Memory B cell (primary cell): ENCODE results near the gene AP3D1.

ENCODE experiments used
- ATAC-seq: fragments of 150-1000 bp; cut with Tn5 transposase; 2 replicates; pipeline ENCODE4 v1.10.0; 2021; ENCODE audit warnings: low read depth, mild to moderate bottlenecking, moderate library complexity
- DNase-seq, 2 donors: peaks; one replicate each; pipeline ENCODE4 v3.0.0; 2022; ENCODE audit warnings: low spot score in 2 of 2
- H3K27ac Mint-ChIP-seq: one replicate; pipeline ENCODE4 v1.8.0; 2022; ENCODE audit warnings: mild to moderate bottlenecking, moderate library complexity, mixed read lengths
- H3K27me3 Mint-ChIP-seq: one replicate; pipeline ENCODE4 v1.8.0; 2022; ENCODE audit warnings: mixed read lengths
- H3K36me3 Mint-ChIP-seq: one replicate; pipeline ENCODE4 v1.8.0; 2022; ENCODE audit warnings: mild to moderate bottlenecking, mixed read lengths
- H3K4me1 Mint-ChIP-seq: one replicate; pipeline ENCODE4 v1.8.0; 2022; ENCODE audit warnings: mixed read lengths
- H3K4me3 Mint-ChIP-seq: one replicate; pipeline ENCODE4 v1.8.0; 2022; ENCODE audit warnings: mild to moderate bottlenecking, moderate library complexity, mixed read lengths
- H3K9me3 Mint-ChIP-seq: one replicate; pipeline ENCODE4 v1.8.0; 2022; ENCODE audit warnings: mixed read lengths

Gene AP3D1

DNA sequence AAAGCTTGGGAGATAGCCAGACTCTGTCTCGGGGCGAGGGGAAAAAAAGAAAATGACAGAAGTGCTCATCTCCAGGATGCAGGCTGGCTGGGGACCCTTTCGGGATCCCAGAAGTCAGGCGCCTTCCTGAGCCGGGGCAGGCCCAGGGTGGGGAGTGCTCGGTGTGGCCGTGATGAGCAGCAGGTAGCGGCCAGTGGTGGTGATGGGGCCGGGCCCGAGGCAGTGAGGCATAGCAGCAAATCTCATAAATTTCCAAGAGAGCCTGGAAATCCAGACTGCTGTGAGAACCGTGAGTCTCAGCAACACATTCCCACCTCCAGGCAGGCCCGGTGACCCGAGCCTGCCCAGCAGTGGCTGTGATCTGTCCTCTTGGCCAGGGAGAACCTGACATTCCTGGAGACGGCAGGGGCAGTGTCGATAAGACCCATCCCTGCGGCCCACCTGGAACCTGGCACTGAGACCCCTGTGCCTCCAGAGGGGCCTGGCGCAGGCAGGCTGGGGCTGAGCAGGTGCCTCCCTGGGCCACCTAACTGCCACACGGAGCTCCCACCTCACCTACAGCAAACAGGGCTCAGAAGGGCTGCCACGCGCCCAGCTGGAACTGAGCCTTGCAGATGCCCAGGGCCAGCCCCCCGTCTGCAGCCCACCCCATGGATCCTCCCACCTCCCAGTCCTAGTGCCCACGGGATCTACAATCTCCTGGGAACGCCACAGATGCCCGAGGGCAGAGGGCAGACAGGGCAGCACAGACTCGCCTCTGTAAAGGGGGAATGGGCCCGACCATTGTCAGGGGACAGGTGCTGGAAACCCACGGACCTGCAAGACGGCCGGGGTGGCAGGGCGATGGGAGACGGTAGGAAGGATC lies 31.2 kb downstream of the AP3D1 start:
- Mint-ChIP-seq H3K27ac (no peak overlapping the region), H3K36me3 (peaks cover 14% of the 10 kb centered on the region)
- no peak for ATAC-seq

DNA sequence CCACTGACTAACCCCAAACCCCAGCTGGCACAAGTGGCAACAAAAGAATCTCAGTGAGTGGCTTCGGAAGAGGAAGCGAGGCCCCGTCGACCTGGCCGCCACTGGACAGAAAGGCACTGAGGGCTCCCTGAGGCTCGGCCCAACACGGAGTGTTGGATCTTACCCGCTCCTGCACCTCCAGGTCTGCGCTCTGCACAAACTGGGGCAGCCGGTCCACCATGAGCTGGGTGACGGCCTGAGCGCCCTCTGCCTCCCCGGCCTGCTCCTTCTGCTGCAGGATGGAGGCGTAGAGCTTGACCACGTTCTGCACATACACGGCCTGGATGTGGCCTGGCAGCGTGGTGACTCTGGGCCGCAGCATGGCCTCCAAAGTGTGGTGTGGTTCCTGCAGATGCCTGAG lies 32.9 kb downstream of the AP3D1 start:
- H3K27ac Mint-ChIP-seq: no peak overlapping the region
- H3K9me3 Mint-ChIP-seq: no peaks in the 10 kb centered on the region
- H3K36me3 Mint-ChIP-seq: peaks cover 25% of the 10 kb centered on the region
- no peaks in the 10 kb centered on the region for H3K27me3 Mint-ChIP-seq
- H3K4me3 Mint-ChIP-seq: no peak overlapping the region
- peaks cover 5% of the 10 kb centered on the region for H3K4me1 Mint-ChIP-seq
- ATAC-seq (no peak), DNase-seq (no peak)

More for the DNA sequence above, 31.2 kb downstream of the AP3D1 start:
- Mint-ChIP-seq H3K9me3 (no peaks in the 10 kb centered on the region), H3K4me1 (peaks cover 2% of the 10 kb centered on the region), H3K4me3 (no peak overlapping the region), H3K27me3 (no peaks in the 10 kb centered on the region)
- DNase-seq: no peak

DNA sequence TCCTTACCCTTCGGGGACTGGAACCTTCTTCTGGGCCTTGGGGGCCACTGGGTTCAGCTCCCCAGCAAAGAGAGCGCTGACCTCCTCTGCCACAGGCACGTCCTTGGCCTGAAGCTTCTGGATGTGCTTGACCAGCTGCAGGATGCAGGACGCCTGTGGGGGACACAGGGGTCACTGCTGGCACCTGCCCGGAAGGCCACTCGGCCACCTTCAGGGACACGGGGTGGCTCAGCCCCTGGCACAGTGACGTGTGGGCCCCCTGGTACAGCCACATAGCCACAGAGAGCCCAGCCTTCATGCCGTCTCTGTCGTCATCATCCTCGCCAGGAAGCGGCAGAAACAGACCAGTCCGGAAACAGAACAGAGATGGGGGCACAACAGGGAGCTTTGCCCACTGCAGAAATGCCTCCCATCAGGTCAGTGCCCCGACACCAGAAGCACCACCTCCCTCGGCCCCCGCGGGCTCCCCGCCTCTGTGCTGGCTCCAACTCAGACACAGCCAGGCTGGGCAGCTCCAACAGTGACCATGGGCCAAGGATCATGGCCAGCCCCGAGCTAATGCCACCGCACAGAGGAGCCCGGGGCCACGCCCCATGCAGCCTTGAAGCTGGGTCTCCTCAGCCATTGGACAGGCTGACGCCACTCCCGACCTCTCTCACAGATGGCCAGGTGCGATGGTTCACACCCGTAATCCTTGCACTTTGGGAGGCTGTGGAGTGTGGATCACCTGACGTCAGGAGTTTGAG lies 34.0 kb downstream of the AP3D1 start:
- Mint-ChIP-seq H3K4me1 (peaks cover 5% of the 10 kb centered on the region), H3K27ac (no peak overlapping the region), H3K9me3 (no peaks in the 10 kb centered on the region), H3K27me3 (no peaks in the 10 kb centered on the region), H3K36me3 (peaks cover 26% of the 10 kb centered on the region), H3K4me3 (no peak overlapping the region)
- no peak for ATAC-seq
- DNase-seq: no peak

DNA sequence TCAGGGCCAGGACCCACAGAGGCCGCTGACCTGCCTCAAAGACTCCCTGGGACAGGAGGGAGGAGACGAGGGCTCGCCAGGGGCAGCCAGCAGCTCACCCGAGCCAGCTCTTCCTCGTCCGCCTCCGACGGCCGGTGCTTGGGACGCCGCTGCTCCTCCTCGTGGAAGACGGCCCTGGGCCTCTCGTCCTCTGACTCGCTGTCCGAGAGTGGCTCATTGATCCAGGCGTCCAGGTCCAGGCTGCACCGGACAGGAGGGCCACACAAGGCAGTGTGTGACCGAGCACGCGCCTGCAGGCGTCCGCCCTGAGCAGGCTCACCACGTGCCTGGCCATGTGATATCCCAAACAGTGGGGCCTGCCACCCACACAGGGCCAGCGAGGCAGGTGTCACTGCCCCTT lies 34.9 kb downstream of the AP3D1 start:
- no peak overlapping the region for H3K4me3 Mint-ChIP-seq
- no peaks in the 10 kb centered on the region for H3K27me3 Mint-ChIP-seq
- H3K9me3 Mint-ChIP-seq: no peaks in the 10 kb centered on the region
- H3K27ac Mint-ChIP-seq: no peak overlapping the region
- DNase-seq (no peak), ATAC-seq (no peak)
- H3K36me3 Mint-ChIP-seq: peaks cover 27% of the 10 kb centered on the region
- peaks cover 7% of the 10 kb centered on the region for H3K4me1 Mint-ChIP-seq

DNA sequence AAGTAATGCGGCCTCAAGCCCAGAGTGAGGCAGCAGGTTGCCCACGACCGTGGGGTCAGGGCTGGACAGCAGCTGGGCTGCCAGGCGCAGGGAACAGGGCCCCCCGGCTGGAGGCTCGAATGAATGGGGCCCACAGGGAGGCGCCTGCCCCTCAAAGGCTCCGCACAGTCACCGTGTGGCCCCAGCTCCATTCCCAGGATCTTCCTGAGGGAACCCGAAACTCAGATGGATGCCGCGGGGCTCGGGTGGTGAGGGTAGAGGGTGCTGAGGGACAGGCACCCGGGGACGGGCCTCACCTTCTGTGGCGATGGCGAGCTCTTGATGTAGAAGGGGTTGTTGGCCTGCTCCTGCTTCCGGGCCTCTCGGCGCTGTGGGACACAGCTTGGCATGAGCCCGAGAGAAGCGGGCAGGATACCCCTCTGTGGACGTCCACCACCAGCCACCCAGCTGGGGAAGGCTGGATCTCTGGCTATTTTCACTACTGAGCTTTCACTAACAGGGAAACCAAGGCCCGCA lies 35.4 kb downstream of the AP3D1 start:
- H3K27me3 Mint-ChIP-seq: no peaks in the 10 kb centered on the region
- H3K4me1 Mint-ChIP-seq: peaks cover 7% of the 10 kb centered on the region
- ATAC-seq: no peak
- H3K4me3 Mint-ChIP-seq: no peak overlapping the region
- DNase-seq: no peak
- peaks cover 25% of the 10 kb centered on the region for H3K36me3 Mint-ChIP-seq
- no peaks in the 10 kb centered on the region for H3K9me3 Mint-ChIP-seq
- H3K27ac Mint-ChIP-seq: no peak overlapping the region

DNA sequence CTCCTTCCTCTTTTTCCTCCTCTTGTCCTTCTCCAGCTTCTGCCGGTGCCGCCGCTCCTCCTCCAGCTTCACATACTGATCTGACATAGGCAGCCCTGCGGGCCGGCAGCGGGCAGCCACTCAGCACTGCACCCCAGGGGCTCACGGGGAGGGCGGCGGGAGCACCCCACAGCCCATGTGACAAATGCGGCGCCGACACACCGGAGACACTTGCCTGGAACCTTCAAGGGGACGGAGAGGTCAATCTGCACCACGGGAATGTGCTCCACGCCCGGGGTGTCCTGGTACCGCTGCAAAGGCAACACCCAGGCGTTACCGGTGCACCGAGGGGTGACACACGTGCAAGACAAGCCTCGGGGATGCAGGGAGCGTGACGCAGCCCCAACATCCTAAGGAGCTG lies 36.0 kb downstream of the AP3D1 start:
- Mint-ChIP-seq H3K9me3 (no peaks in the 10 kb centered on the region), H3K36me3 (peaks cover 23% of the 10 kb centered on the region)

DNA sequence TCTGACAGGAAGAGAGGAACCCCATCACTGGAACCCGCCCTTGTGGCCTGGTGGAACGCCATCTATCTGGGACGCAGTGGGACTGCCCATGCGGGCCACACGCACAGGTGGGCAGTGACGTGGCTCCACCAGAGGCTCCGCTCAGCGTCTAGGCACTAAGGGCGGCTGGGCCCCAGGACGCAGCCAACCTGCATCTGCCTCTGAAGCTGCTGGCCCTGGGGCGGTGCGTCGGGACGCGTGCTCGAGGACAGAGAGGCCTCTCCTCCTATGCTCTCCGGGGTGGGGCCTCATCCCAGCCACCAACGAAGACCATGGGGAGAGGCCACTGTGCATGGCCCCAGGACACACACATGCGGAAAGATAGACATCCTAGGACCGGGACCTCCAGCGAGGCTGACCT lies 36.5 kb downstream of the AP3D1 start:
- Mint-ChIP-seq H3K4me1 (peaks cover 7% of the 10 kb centered on the region), H3K27me3 (no peaks in the 10 kb centered on the region), H3K36me3 (peaks cover 23% of the 10 kb centered on the region), H3K9me3 (no peaks in the 10 kb centered on the region), H3K4me3 (no peak overlapping the region), H3K27ac (no peak overlapping the region)
- ATAC-seq (no peak), DNase-seq (no peak)

More for the DNA sequence above, 36.0 kb downstream of the AP3D1 start:
- ATAC-seq: no peak
- Mint-ChIP-seq H3K27me3 (no peaks in the 10 kb centered on the region), H3K4me3 (no peak overlapping the region), H3K27ac (no peak overlapping the region), H3K4me1 (peaks cover 7% of the 10 kb centered on the region)
- no peak for DNase-seq

DNA sequence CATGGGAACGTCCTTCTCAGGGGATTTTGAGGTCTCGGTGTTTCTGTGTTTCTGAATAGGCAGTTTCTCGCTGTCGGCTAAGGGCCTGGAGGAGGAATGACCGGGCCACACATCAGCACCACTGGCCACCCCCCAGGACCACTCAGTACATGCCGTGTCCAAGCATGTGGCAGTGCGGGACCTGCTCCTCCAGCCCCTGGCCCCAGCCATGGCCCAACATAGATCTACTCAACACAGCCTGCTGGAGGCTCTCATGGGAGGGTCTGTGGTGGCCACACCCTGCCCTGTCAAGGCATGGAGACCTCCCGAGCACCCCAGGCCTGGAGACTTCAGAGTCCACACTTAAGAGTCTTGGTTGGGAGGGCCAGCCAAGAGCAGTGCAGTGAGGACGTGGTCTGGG lies 37.1 kb downstream of the AP3D1 start:
- H3K27ac Mint-ChIP-seq: peak overlapping the region; percentile 33

DNA sequence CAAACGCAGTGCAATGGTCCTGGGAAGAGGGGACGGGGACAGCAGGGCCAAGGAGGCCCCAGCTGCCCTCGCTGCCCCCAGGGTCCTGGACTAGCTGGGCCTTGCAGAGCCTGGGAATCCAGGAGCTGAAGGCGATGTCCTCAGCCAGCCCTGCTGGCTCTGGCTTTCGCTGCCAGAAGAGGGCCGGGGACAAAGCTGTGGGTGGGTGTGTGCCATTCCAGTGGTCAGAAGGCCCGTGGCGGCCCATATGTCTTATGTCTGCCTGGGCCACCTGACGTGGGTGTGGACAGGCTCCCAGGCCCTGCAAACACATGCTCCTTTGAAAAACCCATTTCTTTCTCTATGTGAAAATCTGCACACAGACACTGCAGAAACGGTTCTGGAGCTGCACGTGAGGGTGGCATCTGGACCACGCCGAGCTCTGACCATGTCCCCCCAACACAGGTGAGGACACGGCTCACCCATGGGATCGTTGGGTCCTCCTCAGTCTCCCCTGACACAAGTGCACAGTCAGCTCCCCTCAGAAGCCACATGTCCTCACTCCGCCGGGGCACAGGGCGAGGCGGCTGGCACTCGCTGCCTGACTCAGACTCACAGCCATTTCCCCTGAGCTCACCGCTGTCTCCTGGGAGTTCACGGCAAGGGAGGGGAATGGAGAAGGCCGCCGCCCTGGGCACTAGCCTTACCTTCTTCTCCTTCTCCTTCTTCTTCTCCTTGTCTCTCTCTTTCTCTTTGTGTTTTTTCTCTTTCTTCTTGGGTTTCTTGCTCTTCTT lies 37.7 kb downstream of the AP3D1 start:
- Mint-ChIP-seq H3K36me3 (peaks cover 22% of the 10 kb centered on the region), H3K4me3 (peak overlapping the region; percentile 0), H3K27me3 (no peaks in the 10 kb centered on the region), H3K9me3 (no peaks in the 10 kb centered on the region), H3K4me1 (peaks cover 7% of the 10 kb centered on the region), H3K27ac (peak overlapping the region; percentile 33)
- no peak for DNase-seq
- peak; percentile 53 for ATAC-seq

More for the DNA sequence above, 37.1 kb downstream of the AP3D1 start:
- H3K4me1 Mint-ChIP-seq: peaks cover 7% of the 10 kb centered on the region
- ATAC-seq: no peak
- H3K9me3 Mint-ChIP-seq: no peaks in the 10 kb centered on the region
- peaks cover 23% of the 10 kb centered on the region for H3K36me3 Mint-ChIP-seq
- no peak for DNase-seq
- no peaks in the 10 kb centered on the region for H3K27me3 Mint-ChIP-seq
- H3K4me3 Mint-ChIP-seq: peak overlapping the region; percentile 0

DNA sequence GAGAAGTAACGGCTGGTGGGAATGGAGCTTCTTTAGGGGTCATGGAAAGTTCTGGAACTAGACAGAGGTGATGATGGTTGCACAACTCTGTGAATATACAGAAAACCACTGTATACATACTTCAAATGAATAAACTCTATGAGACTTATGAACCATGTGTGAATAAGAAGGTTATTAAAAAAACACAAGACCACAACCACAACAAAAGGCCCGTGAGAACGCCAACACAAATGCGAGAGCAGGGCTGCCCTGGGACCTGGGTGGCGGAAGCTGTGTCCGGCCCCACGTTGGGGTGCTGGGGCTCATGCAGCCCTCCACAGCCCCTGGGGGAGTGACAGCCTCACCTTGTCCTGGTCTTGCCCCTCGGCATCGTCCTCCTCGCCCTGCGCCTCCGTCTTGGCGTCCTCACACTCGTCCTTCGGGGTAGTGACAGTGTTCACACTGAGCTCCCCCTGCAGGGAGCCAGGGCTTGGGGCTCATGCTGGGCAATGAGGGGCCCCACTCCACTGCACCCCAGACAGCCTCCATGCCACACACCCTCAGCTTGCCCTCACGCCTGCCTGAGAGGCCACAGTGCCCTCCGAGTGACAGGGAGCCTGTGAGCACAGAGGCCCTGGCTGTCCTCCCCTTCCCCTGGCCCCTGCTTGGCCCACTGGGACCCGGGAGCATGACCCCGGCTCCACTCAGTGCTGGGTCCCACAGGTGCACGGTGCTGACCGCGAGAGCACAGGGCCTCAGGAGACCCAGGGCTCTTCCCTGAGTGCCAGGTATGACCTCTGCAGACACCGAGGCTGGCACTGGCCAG lies 38.6 kb downstream of the AP3D1 start:
- ATAC-seq (no peak), DNase-seq (no peak)
- peaks cover 7% of the 10 kb centered on the region for H3K4me1 Mint-ChIP-seq
- H3K36me3 Mint-ChIP-seq: peaks cover 29% of the 10 kb centered on the region
- H3K27ac Mint-ChIP-seq: no peak overlapping the region
- H3K9me3 Mint-ChIP-seq: no peaks in the 10 kb centered on the region
- no peak overlapping the region for H3K4me3 Mint-ChIP-seq
- H3K27me3 Mint-ChIP-seq: no peaks in the 10 kb centered on the region

DNA sequence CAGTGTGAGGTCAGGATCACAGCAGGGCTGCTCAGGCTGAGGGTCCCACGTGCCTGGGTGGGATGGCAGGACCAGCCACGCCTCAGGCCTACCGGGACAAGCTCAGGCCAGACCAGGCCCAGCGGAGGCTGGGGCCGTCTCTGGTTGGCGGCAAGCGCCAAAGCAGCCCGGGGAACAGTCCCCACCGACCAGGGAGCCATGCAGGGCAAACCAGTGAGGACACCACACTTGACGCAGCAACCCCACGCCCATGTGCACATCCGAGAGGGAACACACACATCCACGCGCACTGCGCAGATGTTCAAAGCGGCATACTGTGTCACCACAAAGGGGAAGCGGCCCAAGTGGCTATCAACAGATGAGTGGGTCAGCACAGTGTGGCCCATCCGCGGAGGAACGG lies 39.5 kb downstream of the AP3D1 start:
- Mint-ChIP-seq H3K27me3 (no peaks in the 10 kb centered on the region), H3K9me3 (no peaks in the 10 kb centered on the region), H3K27ac (no peak overlapping the region), H3K36me3 (peaks cover 32% of the 10 kb centered on the region), H3K4me1 (peaks cover 7% of the 10 kb centered on the region), H3K4me3 (no peak overlapping the region)
- no peak for DNase-seq
- no peak for ATAC-seq

DNA sequence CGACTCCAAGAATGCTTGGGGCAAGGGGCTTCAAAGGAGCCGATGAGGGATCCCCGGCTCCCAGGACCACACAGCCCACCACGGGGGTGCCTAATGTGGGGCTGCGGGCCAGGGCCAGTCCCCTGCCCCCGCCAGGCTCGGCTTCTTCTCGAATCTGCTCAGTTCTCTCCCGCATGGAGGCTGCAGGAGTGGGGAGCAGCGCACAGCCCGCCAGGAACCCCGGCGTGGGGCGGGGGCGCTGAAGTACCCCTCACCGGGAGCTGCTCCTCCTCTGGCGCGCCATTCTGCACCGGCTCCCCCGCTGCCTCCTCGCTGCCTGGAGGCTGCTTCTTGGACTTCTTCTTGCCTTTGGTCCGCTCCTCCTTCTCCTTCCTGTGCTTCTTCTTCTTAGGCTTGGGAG lies 39.9 kb downstream of the AP3D1 start:
- H3K9me3 Mint-ChIP-seq: no peaks in the 10 kb centered on the region
- peaks cover 36% of the 10 kb centered on the region for H3K36me3 Mint-ChIP-seq
- H3K4me1 Mint-ChIP-seq: peaks cover 10% of the 10 kb centered on the region
- H3K4me3 Mint-ChIP-seq: no peak overlapping the region
- H3K27ac Mint-ChIP-seq: no peak overlapping the region
- H3K27me3 Mint-ChIP-seq: no peaks in the 10 kb centered on the region
- no peak for DNase-seq
- no peak for ATAC-seq

DNA sequence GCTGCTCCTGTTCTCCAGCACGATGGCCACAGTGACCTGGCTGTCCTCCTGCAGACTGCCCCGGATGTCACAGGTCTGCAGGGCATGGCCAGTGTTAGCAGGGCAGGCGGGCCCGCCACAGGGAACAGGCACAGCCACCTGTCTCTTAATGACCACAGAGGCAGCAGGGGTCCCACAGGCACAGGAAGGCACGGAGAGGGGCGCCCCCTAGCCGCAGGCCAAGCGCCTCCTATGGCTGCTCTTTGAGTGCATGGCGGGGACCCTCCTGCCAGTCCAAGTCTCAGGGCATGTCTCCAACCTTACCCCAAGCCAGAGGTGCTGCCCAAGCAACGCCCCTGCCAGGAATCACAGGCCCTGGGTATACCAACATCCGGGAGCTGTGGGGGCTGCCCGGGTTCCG lies 40.5 kb downstream of the AP3D1 start:
- Mint-ChIP-seq H3K4me3 (no peak overlapping the region), H3K9me3 (no peaks in the 10 kb centered on the region), H3K27me3 (no peaks in the 10 kb centered on the region), H3K4me1 (peaks cover 10% of the 10 kb centered on the region), H3K27ac (no peak overlapping the region), H3K36me3 (peaks cover 37% of the 10 kb centered on the region)
- ATAC-seq: peak; percentile 49
- no peak for DNase-seq
